Motor neuron (in vitro differentiated cells): ENCODE data around the gene PRDM16. TPM values are rescaled to one million over a fixed set of nuclear protein-coding genes. Genes with fewer than 3 reads are reported as not detected.
"Not testable (repeated sequence)": the region's sequence is repeated elsewhere in the genome, so short reads cannot be mapped to it uniquely, and the experiment has no call there.

Source experiments
- ATAC-seq, 8 experiments: fragments of 200-7000 bp; cut with Tn5 transposase; replicated peaks in 6 of 8; 2 replicates each; pipeline ENCODE4 v1.8.0; 2021; ENCODE audit warnings: mild to moderate bottlenecking in 8 of 8, moderate library complexity in 8 of 8
- H3K27ac ChIP-seq, 2 donors: fragments of 250-450 bp; sonication (Bioruptor Pico); 2 replicates each; pipeline ENCODE4 v1.9.0; 2021; ENCODE audit warnings: antibody characterized with exemption in 2 of 2, mild to moderate bottlenecking in 2 of 2, moderate library complexity in 1 of 2
- H3K4me1 ChIP-seq, 2 donors: fragments of 250-450 bp; sonication (Bioruptor Pico); replicated peaks in 1 of 2; 2 replicates each; pipeline ENCODE4 v1.6.1; 2021; ENCODE audit warnings: antibody characterized with exemption in 2 of 2, mild to moderate bottlenecking in 2 of 2, moderate library complexity in 1 of 2
- H3K4me3 ChIP-seq, 5 donors: fragments of 250-450 bp; sonication (Bioruptor Pico); 2 replicates each; pipeline ENCODE4 v1.9.0; 2021; ENCODE audit warnings: antibody characterized with exemption in 5 of 5, mild to moderate bottlenecking in 5 of 5, moderate library complexity in 4 of 5
- WGBS, 10 experiments: fragments of 450-650 bp; shearing (Covaris generic); methylation state at CpG; one replicate each; pipeline ENCODE4 v1.0.0; 2022; 5-methylcytosine and 5-hydroxymethylcytosine counted together
- in situ Hi-C, 9 experiments: fragments of 400-800 bp; cut with MboI; loops; one replicate each; pipeline ENCODE4 v1.15.0; 2021; ENCODE audit warnings: low sequenced_read_pairs in 9 of 9, low pct_unique_long_range_greater_than_20kb in 2 of 9; ENCODE audit not compliant: unreplicated experiment in 9 of 9
- total RNA-seq, 8 experiments: library from RNA; unstranded; fragments of 300-600 nt; gene quantifications; 2 replicates each; pipeline versions ENCODE4 v1.2.3 to v1.2.4, GENCODE V29; 2022

PRDM16 gene
- total RNA-seq, 8 experiments from 2014 or later, result 0.18 to 2.9 (median 0.42) TPM

- in situ Hi-C loops, result no loop called here
- H3K4me3 ChIP-seq, result no peak overlapping the region
- H3K27ac ChIP-seq, result no peak overlapping the region
- WGBS, 10 experiments, result 27 to 100% (median 76%) methylated on average over 2 to 4 of the region's 4 CpGs
- H3K4me1 ChIP-seq, result peaks cover 0 to 52% of the 10 kb centered on the region in 2 donors
- ATAC-seq, result no peak
Measured at GRCh38 chr1:3158347-3158746, 89.3 kb downstream of the PRDM16 start.

- H3K4me1 ChIP-seq, result peaks cover 0 to 60% of the 10 kb centered on the region in 2 donors
Measured at GRCh38 chr1:3159121-3159520, 90.1 kb downstream of the PRDM16 start.

GRCh38 chr1:3159996-3160395, 91.0 kb downstream of the PRDM16 start:
- 42 to 100% (median 85%) methylated on average over 1 to 6 of the region's 8 CpGs; no CpG with 5 or more reads in 4 of the 10 experiments for WGBS, 10 experiments
- Histone ChIP-seq H3K27ac (no peak overlapping the region), H3K4me1 (peaks cover 0 to 62% of the 10 kb centered on the region in 2 donors), H3K4me3 (no peak overlapping the region)
- in situ Hi-C loops, result no loop called here
- ATAC-seq, result no peak

More at GRCh38 chr1:3159121-3159520, 90.1 kb downstream of the PRDM16 start:
- in situ Hi-C loops, result no loop called here
- no peak overlapping the region for H3K4me3 ChIP-seq
- no peak overlapping the region for H3K27ac ChIP-seq
- WGBS, 10 experiments, result 87 to 95% (median 92%) methylated on average over 2 to 8 of the region's 10 CpGs; no CpG with 5 or more reads in 5 of the 10 experiments
- no peak for ATAC-seq

- no peak overlapping the region for H3K27ac ChIP-seq
- H3K4me3 ChIP-seq, result no peak overlapping the region
- ATAC-seq, result no peak
- 50 to 89% (median 69%) methylated on average over 3 to 8 of the region's 12 CpGs; no CpG with 5 or more reads in 5 of the 10 experiments for WGBS, 10 experiments
- in situ Hi-C loops, result no loop called here
- H3K4me1 ChIP-seq, result peaks cover 0 to 56% of the 10 kb centered on the region in 2 donors
Measured at GRCh38 chr1:3160647-3161145, 91.7 kb downstream of the PRDM16 start.

GRCh38 chr1:3161176-3161840, 92.3 kb downstream of the PRDM16 start:
- H3K27ac ChIP-seq, result no peak overlapping the region
- peaks cover 0 to 53% of the 10 kb centered on the region in 2 donors for H3K4me1 ChIP-seq
- H3K4me3 ChIP-seq, result no peak overlapping the region
- WGBS, 10 experiments, result 33 to 100% (median 75%) methylated on average over 2 to 24 of the region's 30 CpGs; no CpG with 5 or more reads in 2 of the 10 experiments
- in situ Hi-C loops, result no loop called here
- ATAC-seq, result peak in 2 of 8 experiments; percentile 54 to 55

- WGBS, 10 experiments, result 11 to 79% (median 37%) methylated on average over 9 to 17 of the region's 27 CpGs; no CpG with 5 or more reads in 5 of the 10 experiments
- Histone ChIP-seq H3K27ac (peak overlapping the region in 1 of 2 donors; percentile 14), H3K4me3 (no peak overlapping the region), H3K4me1 (peaks cover 0 to 52% of the 10 kb centered on the region in 2 donors)
- in situ Hi-C loops, result no loop called here
- peak in 3 of 8 experiments; percentile 60 to 89 (median 74) for ATAC-seq
Measured at GRCh38 chr1:3162322-3162882, 93.4 kb downstream of the PRDM16 start.

- in situ Hi-C loops, result no loop called here
- no peak for ATAC-seq
- no peak overlapping the region for H3K4me3 ChIP-seq
- H3K4me1 ChIP-seq, result peaks cover 0 to 50% of the 10 kb centered on the region in 2 donors
- WGBS, 10 experiments, result 43 to 100% (median 60%) methylated on average over 1 to 13 of the region's 15 CpGs; no CpG with 5 or more reads in 5 of the 10 experiments
- H3K27ac ChIP-seq, result no peak overlapping the region
Measured at GRCh38 chr1:3163356-3163755, 94.4 kb downstream of the PRDM16 start.

- Histone ChIP-seq H3K4me1 (peaks cover 4 to 64% of the 10 kb centered on the region in 2 donors), H3K27ac (no peak overlapping the region), H3K4me3 (no peak overlapping the region)
- 26 to 100% (median 94%) methylated on average over 2 to 7 of the region's 21 CpGs; no CpG with 5 or more reads in 6 of the 10 experiments for WGBS, 10 experiments
- in situ Hi-C loops, result no loop called here
- ATAC-seq, result no peak
Measured at GRCh38 chr1:3164671-3165070, 95.7 kb downstream of the PRDM16 start.

GRCh38 chr1:3165189-3165588, 96.2 kb downstream of the PRDM16 start:
- H3K27ac ChIP-seq, H3K4me3 ChIP-seq, ATAC-seq, in situ Hi-C loops: not testable (repeated sequence)
- 60 to 100% methylated on average over 1 of the region's 1 CpG; no CpG with 5 or more reads in 8 of the 10 experiments for WGBS, 10 experiments
- peaks cover 9 to 69% of the 10 kb centered on the region in 2 donors for H3K4me1 ChIP-seq

- ATAC-seq, result no peak
- no peak overlapping the region for H3K27ac ChIP-seq
- H3K4me3 ChIP-seq, result no peak overlapping the region
- in situ Hi-C loops, result no loop called here
- peaks cover 13 to 75% of the 10 kb centered on the region in 2 donors for H3K4me1 ChIP-seq
- 32 to 93% (median 72%) methylated on average over 5 to 19 of the region's 32 CpGs; no CpG with 5 or more reads in 3 of the 10 experiments for WGBS, 10 experiments
Measured at GRCh38 chr1:3166206-3166918, 97.4 kb downstream of the PRDM16 start.

GRCh38 chr1:3167255-3167654, 98.3 kb downstream of the PRDM16 start:
- in situ Hi-C loops, result no loop called here
- WGBS, 10 experiments, result 20 to 80% (median 62%) methylated on average over 1 to 8 of the region's 14 CpGs; no CpG with 5 or more reads in 4 of the 10 experiments
- Histone ChIP-seq H3K4me1 (peaks cover 13 to 68% of the 10 kb centered on the region in 2 donors), H3K4me3 (no peak overlapping the region), H3K27ac (no peak overlapping the region)
- ATAC-seq, result no peak

GRCh38 chr1:3168678-3169077, 99.7 kb downstream of the PRDM16 start:
- peaks cover 13 to 72% of the 10 kb centered on the region in 2 donors for H3K4me1 ChIP-seq
- no peak overlapping the region for H3K27ac ChIP-seq
- in situ Hi-C loops, result no loop called here
- no peak overlapping the region for H3K4me3 ChIP-seq
- ATAC-seq, result no peak
- 40 to 83% (median 67%) methylated on average over 1 to 7 of the region's 8 CpGs; no CpG with 5 or more reads in 4 of the 10 experiments for WGBS, 10 experiments
